Dedifferentiated amniotic fluid mesenchymal stem cell (primary cell): Measurements from ENCODE around the gene TOM1L2.
"Not testable (repeated sequence)": the region's sequence is repeated elsewhere in the genome, so short reads cannot be mapped to it uniquely, and the experiment has no call there.

ENCODE experiments used
- DNase-seq: peaks from one replicate; pipeline ENCODE4 v3.0.0-alpha.2; 2016; ENCODE audit errors: extremely low spot score

The TOM1L2 gene

GRCh38 chr17:17819561-17819995 lies 152.6 kb downstream of the TOM1L2 start:
- no peak for DNase-seq

- DNase-seq, result no peak
Measured at GRCh38 chr17:17819111-17819510, 153.1 kb downstream of the TOM1L2 start.

- no peak for DNase-seq
Measured at GRCh38 chr17:17818088-17818526, 154.1 kb downstream of the TOM1L2 start.

- no peak for DNase-seq
Measured at GRCh38 chr17:17817552-17817947, 154.7 kb downstream of the TOM1L2 start.

- DNase-seq, result no peak
Measured at GRCh38 chr17:17816831-17817551, 155.2 kb downstream of the TOM1L2 start.

GRCh38 chr17:17816240-17816814 lies 155.9 kb downstream of the TOM1L2 start:
- no peak for DNase-seq

- no peak for DNase-seq
Measured at GRCh38 chr17:17815436-17816200, 156.6 kb downstream of the TOM1L2 start.

GRCh38 chr17:17815062-17815406 lies 157.2 kb downstream of the TOM1L2 start:
- DNase-seq, result no peak

GRCh38 chr17:17814162-17815061 lies 157.8 kb downstream of the TOM1L2 start:
- DNase-seq, result no peak

GRCh38 chr17:17813725-17814095 lies 158.5 kb downstream of the TOM1L2 start:
- no peak for DNase-seq

- no peak for DNase-seq
Measured at GRCh38 chr17:17813055-17813724, 159.0 kb downstream of the TOM1L2 start.

GRCh38 chr17:17812211-17813054 lies 159.8 kb downstream of the TOM1L2 start:
- no peak for DNase-seq

GRCh38 chr17:17811381-17812210 lies 160.6 kb downstream of the TOM1L2 start:
- DNase-seq, result no peak

- no peak for DNase-seq
Measured at GRCh38 chr17:17810895-17811248, 161.3 kb downstream of the TOM1L2 start.

- DNase-seq, result no peak
Measured at GRCh38 chr17:17810084-17810894, 161.9 kb downstream of the TOM1L2 start.

- no peak for DNase-seq
Measured at GRCh38 chr17:17809531-17810083, 162.6 kb downstream of the TOM1L2 start.

GRCh38 chr17:17808706-17809432 lies 163.3 kb downstream of the TOM1L2 start:
- no peak for DNase-seq

GRCh38 chr17:17808200-17808599 lies 164.0 kb downstream of the TOM1L2 start:
- DNase-seq, result not testable (repeated sequence)
